Large intestine (tissue), 1 donor: ENCODE measurements around the gene RNF144B. TPM values are rescaled to one million over a fixed set of nuclear protein-coding genes. Genes with fewer than 3 reads are reported as not detected.

Experiments
- polyA plus RNA-seq: library from polyadenylated mRNA; unstranded; fragments of 120-200 nt; gene quantifications from one replicate; pipeline ENCODE4 v1.2.1, GENCODE V29; 2013

The RNF144B gene
- polyA plus RNA-seq, 1 donor = 2.0 TPM

Other genes starting within 250 kb of the RNF144B start
- gene TPMT, start 232.3 kb upstream of the RNF144B start, polyA plus RNA-seq = 20.7 TPM
- 11.4 TPM for gene KDM1B, start 231.9 kb upstream of the RNF144B start, polyA plus RNA-seq
- gene DEK, start 122.8 kb upstream of the RNF144B start, polyA plus RNA-seq = 108 TPM